Heart left ventricle (tissue), 13 donors: ENCODE data around the gene GLUL.

Experiments
- POLR2A ChIP-seq, 2 donors: fragments of 450-650 bp; IDR thresholded peaks; one replicate each; pipeline ENCODE4 v1.6.1; 2017; ENCODE audit warnings: antibody characterized with exemption in 2 of 2, mild to moderate bottlenecking in 2 of 2, moderate library complexity in 2 of 2
- TF ChIP-seq, protein P1 (sequence below), 12 donors: fragments of 200-600 bp; sonication (generic) in 4 of 12; IDR thresholded peaks; one replicate each; pipeline versions ENCODE4 v1.5.0 to v1.8.0; 2018 to 2022; ENCODE audit warnings: antibody characterized with exemption in 12 of 12, mild to moderate bottlenecking in 5 of 12
- donor health status: ischemic (EF 13 %, LVEDD 7.1; RV severe dilation, severe dysfunction).
- donor health status: DM: no; HTN: yes; CAD: no.
- donor health status: DM: no; HTN: no; CAD: no.
- donor health status: ischemic (EF 25% LVEDD 6.9; RV normal size, moderate dysfunction).
- donor health status: ischemic (EF 25% LVEDD 5.7; RV mildly dilated, moderate dysfunction).
- donor health status: ischemic (EF 35%, LVEDD 5.7; RV mildly dilated, moderate dysfunction).
- donor health status: nonischemic (EF 11% LVEDD 7.7; RV severe dilation, severe dysfunction).
- donor health status: DM: yes; HTN: yes; CAD: no.
- donor health status: PGD.
- donor health status: ischemic (EF 29% LVEDD 5.4; RV normal size, mild dysfunction).
- donor health status: nonischemic (EF 23%, LVEDD 6.1; RV moderate dilation, normal function).

DNA sequence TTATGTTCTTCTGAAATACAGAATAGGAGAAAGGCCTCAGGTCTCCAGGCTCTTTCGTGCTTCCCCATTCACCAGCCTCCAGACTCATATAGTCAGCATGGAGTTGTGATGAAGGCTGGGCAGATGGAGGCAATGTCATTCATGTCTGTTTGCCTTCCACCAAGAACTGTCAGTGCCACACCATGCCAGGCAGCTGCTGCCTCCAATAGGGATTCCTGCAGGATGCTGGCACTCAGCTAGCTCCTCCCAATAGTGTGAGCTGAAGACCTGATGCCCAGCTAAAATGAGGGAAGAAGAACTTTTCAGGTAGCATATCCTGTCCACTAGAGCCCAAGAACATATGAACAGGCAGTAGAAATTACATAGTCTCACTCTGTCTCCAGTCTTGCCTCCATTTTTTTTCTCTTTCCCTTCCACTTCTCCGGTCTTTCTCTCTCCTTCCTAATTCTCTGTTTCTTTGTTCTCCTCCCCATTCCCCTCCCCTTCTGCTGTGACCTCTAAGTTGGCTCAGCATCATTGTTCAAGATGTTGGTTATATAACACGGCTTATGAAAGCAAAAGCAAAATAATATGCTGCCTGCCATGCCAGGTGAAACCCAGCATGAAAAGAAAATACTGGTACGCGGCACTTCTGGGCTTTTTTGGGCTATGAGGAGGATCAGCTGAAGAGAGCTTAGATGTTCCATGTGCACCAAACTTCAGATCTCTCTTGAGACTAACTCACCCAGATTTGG lies 17.3 kb downstream of the GLUL start:
- TF ChIP-seq, protein P1, sequence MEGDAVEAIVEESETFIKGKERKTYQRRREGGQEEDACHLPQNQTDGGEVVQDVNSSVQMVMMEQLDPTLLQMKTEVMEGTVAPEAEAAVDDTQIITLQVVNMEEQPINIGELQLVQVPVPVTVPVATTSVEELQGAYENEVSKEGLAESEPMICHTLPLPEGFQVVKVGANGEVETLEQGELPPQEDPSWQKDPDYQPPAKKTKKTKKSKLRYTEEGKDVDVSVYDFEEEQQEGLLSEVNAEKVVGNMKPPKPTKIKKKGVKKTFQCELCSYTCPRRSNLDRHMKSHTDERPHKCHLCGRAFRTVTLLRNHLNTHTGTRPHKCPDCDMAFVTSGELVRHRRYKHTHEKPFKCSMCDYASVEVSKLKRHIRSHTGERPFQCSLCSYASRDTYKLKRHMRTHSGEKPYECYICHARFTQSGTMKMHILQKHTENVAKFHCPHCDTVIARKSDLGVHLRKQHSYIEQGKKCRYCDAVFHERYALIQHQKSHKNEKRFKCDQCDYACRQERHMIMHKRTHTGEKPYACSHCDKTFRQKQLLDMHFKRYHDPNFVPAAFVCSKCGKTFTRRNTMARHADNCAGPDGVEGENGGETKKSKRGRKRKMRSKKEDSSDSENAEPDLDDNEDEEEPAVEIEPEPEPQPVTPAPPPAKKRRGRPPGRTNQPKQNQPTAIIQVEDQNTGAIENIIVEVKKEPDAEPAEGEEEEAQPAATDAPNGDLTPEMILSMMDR (IDR thresholded peaks at IDR 0.05) = no peak
- no peak for TF ChIP-seq POLR2A (IDR thresholded peaks at IDR 0.05)
